NCI-H146 (cell line): ENCODE data around the gene PLEKHA7.
"Not testable (repeated sequence)": the region's sequence is repeated elsewhere in the genome, so short reads cannot be mapped to it uniquely, and the experiment has no call there.

Experiments
- DNase-seq: peaks from one replicate; lab custom pipeline; 2025; lab: John Stamatoyannopoulos, UW

The PLEKHA7 gene

DNA sequence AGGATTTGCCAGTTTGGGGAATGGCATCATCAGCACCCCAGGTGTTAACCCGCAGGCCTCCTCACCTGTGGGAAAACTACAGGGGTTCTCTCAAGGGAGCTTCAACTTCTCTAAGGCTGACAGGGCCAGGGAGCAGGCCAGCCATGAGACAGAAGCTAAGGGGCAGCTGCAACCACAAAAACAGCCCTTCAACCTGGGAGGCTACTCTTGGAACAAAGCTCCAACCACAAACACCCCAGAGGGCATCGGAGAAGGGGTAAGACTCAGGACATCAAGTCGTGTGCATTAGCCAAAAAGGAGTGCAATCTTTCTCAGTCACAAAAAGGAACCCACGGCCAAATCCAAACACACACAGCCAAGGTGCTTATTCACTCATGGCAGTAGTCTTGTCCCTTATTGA lies 103.0 kb downstream of the PLEKHA7 start:
- no peak for DNase-seq

DNA sequence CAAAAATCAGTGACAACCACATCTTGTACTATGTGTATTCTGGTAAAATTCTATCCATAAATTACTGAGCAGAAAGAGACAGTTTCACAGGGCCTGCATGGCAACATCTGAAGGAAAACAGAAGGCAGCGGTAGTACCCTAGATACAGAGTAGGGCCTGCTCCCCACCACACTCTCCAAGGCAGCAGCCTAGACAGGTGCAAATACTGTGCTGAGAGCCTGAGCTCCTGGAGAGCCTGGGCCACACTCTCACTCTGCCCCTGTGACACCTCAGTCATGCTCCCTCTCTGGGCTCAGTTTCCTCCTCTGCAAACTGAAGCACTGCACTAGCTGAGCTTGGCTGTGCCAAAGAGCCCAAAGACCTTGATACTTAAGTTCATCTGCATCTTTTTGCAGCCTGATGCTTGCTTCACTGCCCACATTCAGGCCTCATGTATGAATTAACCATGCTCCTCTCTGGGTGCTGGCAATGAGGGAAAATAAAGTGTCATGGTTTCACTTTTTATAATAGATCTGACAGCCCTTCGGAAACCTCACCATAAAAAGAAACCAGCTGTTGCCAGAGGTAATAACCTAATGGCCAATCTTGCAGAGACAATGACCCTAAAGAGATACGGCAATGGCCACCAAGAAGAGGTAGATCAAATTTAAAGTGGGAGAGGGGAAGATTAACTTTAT lies 104.7 kb downstream of the PLEKHA7 start:
- DNase-seq = no peak

DNA sequence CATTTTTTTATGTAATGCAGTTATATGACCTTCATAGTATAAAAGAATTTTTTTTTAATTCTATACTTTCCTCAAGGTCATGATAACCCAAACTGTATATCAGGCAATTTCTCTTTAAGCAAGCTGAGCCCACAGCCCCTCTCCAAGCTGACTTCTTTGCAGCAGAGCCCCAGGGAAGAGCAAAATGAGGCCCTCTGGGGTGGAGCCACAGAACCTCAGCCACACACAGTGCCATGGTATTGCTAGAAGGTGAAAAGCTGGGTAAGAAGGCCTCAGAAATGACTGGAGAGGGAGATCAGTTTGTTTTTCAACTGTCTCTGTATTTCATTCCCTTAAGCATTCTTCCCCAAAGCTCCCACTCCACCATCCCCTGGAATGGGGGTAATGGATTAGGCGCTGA lies 108.8 kb downstream of the PLEKHA7 start:
- DNase-seq = no peak

DNA sequence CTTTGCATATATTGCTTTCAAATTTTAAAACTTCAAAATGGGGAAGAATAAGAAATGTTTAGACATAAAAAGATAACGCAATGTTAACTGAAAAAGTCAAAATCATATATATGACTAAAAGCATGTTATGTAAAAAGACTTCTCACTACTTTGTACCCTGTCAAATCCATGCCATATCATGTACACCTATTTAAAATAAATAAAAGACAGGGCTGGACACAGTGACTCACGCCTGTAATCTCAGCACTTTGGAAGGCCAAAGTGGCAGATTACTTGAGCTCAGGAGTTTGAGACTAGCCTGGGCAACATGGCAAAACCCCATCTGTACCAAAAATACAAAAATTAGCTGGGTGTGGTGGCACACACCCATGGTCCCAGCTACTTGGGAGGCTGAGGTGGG lies 109.5 kb downstream of the PLEKHA7 start:
- not testable (repeated sequence) for DNase-seq

DNA sequence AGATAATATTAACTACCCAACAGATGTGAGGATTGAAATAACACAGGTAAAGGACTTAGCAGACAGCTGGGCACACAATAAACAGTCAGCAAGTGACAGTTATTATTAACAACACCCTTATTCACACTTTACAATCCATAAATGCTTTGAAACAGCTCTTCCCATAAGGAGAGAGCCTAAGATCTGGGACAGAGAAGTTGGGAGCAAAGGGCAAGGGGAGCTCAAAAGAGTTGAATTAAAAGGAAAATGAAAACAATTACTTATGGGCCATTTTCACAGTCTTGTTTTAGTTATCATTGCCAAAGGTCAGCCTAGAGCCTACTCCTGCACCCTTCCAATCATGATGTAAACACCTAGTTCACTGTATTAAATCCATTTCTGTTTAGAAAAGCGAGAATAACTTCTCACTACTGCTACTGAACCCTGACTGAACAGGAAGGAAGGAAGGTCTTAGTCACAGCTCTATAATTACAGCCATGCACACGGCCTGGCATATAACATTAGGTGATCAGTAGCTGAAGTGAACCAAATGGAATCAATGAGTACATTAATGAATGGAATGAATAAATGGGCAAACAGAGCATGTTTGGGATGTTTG lies 111.3 kb downstream of the PLEKHA7 start:
- DNase-seq = no peak

DNA sequence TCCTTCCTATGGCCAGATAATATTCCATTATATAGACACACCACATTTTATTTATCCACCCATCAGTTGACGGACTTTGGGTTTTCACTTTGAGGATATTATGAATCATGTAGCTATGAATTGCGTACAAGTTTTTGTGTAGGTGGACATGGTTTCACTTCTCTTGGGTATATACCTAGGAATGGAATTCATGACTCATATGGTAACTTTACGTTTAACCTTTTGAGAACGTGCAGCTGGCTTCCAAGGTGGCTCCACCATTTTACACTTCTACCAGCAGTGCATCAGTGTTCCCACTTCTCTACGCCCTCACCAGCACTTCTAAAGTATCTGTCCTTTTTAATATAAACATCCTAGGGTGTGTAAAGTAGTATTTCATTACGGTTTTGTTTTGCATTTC lies 112.0 kb downstream of the PLEKHA7 start:
- DNase-seq = no peak

DNA sequence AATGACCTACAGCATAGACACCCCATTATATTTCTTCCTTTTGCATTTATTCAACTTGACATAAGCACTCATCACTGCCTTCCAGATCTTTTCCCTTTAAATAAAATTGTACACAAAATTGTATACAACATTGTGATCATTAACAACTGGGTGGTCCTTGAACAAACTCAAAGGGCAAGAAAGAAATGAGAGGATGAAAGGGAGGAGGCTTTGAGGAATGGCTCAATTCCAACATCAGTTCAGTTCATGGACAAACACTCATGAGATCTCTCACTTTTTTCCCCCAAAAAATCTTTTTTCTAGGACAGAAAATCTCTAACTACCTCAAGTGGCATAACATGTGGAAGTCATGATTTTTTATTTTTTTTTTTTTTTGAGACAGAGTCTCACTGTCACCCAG lies 113.7 kb downstream of the PLEKHA7 start:
- no peak for DNase-seq

DNA sequence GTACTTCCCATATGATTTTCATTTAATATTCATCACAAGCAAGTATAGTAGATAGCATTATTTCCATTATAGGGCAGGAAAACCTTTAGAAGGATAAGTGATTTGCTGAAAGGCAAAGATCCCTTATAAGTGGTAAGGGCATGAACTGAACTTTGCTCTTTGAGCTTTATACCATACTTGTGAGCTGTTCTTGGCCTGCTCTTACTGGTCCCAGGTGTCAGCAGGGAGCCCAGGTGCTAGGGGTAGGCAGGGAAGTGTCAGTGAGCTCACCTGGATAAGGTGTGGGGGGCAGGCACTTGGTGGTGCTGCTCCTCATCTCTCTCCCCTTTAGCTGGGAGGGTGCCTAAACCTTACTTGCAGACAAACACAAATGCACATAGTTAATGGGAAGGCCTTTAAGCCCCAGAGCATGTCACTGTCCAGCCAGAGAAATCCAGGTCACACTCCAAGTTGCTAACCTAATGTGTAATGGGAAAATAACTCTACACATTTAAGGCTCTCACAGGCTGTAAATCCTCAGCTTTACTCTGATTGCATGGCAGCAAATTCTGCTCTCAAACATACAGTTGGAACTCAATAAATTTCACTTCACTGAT lies 114.4 kb downstream of the PLEKHA7 start:
- no peak for DNase-seq

DNA sequence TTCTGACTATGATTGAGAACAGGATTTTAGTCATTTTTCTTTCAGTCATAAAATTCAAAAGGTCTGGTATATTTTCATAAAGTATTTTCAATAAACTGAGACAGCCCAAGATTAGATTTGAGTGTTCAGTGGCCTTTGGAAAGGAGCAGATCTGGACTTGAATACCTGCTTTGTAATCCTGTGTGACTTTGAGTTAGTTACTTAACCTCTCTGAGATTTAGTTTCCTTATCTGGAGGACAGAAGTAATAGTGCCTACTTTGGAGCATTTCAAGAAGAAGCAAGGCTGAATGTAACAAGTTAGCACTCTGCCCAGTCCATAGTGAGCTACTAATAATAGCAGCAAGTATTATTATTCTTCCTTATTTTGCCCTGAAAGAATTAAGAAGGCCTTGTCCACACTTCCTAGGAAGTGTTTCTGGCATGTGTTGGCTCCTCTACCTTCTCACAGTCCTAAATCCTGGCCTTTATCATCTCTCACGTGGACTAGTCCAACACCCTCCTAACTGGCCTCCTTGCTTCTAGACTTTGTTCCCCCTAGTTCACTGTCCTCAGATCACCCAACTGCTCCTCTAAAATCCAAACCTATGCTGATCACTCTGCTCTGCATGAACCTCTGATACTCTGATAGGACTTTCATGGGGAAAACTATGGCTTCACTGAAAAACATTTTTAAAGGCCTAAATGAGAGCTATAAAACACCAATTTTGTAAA lies 115.8 kb downstream of the PLEKHA7 start:
- DNase-seq = no peak

DNA sequence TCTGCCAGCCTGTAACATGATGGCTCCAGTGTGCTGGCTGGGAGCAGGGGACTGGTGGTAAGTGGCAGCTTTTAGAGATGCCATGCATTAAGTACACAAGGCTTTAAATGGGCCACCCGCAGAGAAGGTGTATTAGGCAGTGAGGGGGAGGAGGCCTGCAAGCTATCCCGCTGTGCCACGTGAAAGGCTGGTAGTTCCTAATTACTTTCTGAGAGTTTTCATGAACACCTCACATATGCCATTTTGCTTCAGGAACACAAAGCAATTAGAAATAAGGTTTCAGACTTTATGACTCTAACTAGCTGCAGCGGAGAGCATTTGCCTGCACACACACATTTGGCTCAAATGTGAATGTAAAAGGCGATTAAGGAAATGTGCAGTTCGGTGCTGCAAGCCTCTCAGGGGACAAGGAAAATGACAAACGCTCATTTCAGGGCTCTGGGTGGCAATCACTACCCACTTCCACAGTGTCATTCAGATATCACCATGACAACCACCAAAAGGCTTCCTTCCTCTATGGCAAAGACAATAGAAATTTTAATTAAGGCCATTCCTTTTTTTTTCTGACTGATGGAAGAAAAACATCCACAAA lies 116.6 kb downstream of the PLEKHA7 start:
- DNase-seq = peak; percentile 98

DNA sequence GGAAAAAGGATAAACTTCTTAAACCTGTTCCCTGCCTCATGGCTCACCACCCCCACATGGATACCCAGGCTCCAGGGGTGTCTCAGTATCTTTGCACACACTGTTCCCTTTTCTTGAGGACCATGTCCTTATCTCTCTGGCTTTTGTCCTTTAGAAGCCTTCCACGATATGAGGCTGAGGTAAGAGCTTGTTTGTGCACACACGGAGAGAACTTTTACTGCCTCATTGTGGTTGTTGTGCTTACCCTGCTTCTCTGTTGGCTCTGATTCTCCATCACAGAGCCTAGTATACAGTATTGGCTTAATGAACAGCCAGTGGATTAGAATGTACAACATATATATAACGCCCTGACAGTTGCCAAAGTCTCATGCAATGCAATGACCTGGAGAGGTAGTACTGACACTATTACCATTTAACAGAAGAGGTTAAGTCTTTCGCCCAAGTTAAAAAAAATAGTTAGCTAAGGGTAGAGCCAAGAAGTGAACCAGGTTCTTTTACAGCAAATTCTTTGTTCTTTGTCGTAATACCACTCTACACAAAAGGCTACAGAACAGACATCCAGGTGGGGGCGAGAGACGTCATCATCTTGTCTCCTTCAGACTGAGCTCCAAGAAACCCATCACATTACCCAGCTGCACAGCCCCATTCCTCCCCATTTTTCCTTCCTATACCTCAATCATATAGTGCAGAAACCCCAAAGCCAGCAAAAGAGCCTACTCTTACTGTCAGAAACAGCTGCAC lies 117.3 kb downstream of the PLEKHA7 start:
- DNase-seq = no peak

DNA sequence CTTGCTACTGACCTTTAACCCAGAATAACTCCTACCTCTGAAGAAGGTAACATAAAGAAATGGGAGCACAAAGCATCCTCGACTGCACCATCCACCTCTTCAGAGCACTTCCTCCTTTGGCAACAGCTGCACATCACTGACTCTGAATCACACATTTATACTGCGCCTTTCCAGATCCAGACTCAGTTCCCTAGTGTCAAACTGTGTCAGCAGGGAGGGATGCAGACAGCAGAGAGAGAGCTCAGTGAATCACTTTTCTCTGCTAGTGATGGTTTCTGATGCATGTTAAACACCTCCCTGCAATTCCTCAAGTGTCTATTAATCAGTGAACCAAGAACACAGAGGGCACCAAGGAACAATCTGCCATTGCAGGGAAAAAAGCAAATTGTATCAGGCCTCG lies 118.9 kb downstream of the PLEKHA7 start:
- no peak for DNase-seq

DNA sequence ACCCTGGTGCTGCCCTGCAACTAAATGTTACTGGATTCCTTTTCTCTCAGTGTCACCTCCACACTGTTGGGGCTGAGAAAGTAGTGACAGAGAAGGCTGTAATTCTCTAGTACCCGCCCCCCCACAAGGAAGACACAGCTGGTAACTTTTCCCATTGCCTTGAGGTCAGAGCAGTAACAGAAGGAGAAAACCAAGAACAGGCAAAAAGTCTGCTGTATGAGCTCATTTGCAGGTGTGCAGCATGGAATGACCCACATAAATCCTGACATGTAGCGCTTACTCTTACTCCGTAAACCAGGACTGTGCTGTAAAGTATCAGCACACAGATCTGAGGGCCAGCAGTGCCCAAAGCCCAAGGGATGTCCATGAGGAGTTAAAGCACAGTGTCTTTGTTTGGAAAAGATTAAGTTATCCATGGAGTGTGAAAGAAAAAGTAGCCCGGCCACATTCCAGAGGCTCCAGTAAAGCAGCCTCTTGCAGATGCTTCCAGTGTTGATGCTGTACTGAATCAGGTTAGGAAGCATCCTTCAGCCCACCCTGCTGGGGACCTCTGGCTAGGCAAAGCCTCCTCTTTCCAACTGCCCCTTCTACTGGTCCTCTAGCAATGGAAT lies 120.7 kb downstream of the PLEKHA7 start:
- no peak for DNase-seq

DNA sequence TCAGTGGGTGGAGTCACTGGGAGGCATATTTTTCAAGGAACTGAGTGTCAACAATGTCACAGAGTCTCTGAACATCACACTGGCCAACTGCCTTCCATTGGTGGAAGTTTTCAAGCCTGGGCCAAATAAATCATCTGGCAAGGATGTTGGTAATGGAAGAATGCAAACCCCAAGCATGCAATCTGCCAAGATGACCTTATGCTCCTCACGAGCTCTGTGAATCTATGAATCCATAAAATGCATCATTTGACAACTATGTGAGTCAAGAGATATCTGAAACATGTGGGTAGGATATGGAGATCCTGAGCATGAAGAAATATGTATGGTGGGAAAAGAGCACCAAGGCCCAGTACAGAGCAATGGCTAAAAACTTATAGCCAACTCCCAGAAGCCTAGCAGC lies 122.2 kb downstream of the PLEKHA7 start:
- no peak for DNase-seq

DNA sequence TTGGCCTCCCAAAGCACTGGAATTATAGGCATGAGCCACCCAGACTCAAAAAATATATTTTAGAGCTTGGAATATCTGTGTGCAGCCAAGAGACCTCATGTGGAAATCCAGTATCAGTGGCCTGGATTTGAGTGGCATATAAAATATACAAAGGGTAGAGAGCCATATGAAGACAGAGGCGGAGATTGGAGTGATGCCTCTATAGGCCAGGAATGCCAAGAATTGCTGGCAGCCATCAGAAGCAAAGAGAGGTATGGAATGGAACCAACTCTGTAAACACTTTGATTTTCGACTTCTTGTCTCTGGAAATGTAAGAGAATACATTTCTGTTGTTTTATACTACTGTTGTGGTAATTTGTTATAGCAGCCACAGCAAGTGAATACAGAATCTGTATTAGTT lies 123.0 kb downstream of the PLEKHA7 start:
- DNase-seq = no peak

DNA sequence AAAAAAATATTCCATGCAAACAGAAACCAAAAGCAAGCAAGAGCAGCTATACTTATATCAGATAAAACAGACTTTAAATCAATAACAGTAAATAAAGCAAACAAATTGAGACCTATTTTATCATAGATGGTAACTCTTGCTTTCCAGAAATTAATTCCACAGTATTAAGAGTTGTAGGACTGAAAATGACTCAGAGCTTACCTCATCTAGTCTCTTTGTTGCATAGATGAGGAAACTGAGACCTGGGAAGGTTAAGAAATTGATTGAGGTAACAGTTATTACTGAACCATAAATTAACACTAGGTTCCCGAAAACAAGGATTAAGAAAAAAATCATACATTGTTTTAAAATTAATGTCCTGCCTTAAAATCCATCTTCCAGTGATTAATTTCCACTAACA lies 123.8 kb downstream of the PLEKHA7 start:
- no peak for DNase-seq

DNA sequence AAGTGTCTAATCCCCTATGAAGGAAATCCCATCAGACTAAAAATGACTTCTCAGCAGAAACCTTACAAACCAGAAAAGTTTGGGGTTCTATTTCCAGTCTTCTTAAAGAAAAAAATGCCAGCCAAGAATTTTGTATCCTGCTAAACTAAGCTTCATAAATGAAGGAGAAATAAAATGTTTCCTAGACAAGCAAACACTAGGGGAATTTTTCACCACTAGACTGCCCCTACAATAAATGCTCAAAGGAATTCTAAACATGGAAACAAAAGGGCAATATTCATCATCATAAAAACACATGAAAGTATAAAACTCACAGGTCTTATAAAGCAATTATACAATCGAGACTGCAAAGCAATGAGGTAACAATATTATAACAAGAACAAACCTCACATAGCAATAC lies 124.3 kb downstream of the PLEKHA7 start:
- no peak for DNase-seq

DNA sequence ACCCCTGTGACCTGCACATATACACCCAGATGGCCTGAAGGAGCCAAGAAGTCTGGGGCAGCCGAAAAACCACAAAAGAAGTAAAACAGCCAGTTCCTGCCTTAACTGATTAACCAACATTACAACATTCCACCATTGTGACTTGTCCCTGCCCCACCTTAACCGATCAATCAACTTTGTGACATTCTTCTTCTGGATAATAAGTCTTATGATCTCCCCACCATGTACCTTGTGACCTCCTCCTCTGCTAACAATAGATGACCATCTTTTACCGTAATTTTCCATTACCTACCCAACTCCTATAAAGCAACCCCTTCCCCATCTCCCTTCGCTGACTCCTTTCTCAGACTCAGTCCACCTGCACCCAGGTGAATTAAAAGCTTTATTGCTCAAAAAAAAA lies 125.2 kb downstream of the PLEKHA7 start:
- DNase-seq = not testable (repeated sequence)

DNA sequence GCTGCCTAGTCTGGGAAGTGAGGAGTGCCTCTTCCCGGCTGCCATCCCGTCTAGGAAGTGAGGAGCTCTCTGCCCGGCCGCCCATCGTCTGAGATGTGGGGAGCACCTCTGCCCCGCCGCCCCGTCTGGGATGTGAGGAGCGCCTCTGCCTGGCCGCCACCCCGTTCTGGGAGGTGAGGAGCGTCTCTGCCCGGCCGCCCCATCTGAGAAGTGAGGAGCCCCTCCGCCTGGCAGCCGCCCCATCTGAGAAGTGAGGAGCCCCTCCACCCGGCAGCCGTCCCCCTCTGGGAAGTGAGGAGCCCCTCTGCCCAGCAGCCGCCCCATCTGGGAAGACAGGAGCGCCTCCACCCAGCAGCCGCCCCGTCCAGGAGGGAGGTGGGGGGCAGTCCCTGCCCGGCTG lies 126.3 kb downstream of the PLEKHA7 start:
- DNase-seq = not testable (repeated sequence)

DNA sequence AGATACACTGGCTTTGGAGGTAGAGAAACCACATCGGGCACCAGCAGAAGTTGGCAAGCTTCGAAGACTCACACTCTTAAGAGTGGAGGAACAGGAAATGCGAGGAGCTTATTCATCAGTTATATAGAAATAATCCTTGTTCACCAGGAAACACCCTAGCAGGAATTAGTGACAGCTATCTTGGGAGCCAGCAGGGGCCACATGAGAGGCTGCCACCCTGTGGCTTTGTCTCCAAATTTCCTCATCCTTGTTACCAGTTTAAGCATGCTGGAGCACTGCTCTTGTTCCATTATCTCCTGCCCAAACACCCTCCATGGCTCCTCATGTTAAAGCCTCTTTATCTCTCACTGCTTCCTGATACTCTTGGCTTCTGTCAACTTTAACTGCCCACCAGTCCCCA lies 131.0 kb downstream of the PLEKHA7 start:
- no peak for DNase-seq

DNA sequence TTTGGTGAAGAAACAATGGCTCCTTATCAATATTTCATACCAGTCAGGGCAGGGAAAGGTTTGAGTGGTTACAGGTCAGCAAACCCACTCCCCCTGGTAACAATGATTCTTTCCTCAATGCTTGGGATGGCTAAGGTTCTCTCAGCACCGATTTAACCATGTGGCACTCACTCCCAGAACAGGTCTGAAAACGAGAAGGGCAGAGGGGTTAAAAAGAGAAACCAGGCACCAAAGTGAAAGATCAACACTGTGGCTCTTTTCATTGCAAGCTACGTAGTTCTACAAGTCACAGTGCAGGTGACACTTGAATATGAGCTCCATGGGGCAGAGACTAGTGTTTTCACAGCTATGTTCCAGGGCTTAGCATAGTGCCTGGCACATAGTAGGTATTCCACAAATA lies 132.4 kb downstream of the PLEKHA7 start:
- DNase-seq = no peak
